ENCODE results near the gene SEPSECS. TPM values are rescaled to one million over a fixed set of nuclear protein-coding genes. Genes with fewer than 3 reads are reported as not detected.
A peak's percentile ranks its signal among the peaks of the same experiment; 100 is the strongest.

Gene SEPSECS
- total RNA-seq, 1 donor from 2014 or later, result 6.7 TPM

DNA sequence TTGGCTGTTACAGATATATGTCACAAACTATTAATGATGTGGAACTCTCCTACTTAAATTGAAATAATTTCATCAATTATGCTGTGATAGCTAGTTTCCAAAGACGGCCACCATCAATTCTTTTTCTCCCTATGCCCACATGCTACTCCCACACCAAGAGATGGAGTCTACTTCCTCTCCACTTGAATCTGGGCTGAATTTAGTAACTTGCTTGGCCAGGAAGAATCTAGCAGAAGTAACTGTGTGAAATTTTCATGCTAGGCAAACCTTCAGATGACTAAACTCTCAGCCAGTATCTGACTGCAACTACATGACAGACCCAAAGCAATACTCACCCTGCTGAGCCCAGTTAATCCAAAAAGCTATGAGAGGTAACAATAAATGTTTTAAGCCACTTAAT, 3.2 kb downstream of the SEPSECS start:
- DNase-seq (ENCODE audit: low read depth in 2 of 2), result no peak

DNA sequence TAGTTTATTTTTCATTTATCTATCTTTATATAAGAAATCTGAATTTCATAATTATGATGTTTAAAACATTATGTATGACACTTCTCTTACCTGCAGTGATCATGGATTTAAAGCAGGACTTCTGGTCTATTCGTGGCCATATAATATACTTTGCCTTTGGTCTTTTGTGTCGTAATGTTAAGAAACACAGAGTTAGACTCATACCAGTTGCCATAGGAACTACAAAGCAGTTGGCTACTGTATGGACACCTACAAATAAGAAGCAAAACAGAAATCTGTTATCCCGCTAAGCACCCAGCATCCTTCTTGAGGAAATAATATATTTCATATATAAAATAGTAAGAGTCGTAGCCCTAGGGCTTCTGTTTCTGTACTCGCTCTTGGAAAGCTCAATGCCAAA, 4.3 kb downstream of the SEPSECS start:
- DNase-seq (ENCODE audit: low read depth in 2 of 2), result no peak

GRCh38 chr4:25154594-25155265, 5.5 kb downstream of the SEPSECS start:
- no peak for DNase-seq (ENCODE audit: low read depth in 2 of 2)

- DNase-seq (ENCODE audit: low read depth in 2 of 2), result no peak
These were observed 14.2 kb downstream of the SEPSECS start for GRCh38 chr4:25146076-25146475.

DNA sequence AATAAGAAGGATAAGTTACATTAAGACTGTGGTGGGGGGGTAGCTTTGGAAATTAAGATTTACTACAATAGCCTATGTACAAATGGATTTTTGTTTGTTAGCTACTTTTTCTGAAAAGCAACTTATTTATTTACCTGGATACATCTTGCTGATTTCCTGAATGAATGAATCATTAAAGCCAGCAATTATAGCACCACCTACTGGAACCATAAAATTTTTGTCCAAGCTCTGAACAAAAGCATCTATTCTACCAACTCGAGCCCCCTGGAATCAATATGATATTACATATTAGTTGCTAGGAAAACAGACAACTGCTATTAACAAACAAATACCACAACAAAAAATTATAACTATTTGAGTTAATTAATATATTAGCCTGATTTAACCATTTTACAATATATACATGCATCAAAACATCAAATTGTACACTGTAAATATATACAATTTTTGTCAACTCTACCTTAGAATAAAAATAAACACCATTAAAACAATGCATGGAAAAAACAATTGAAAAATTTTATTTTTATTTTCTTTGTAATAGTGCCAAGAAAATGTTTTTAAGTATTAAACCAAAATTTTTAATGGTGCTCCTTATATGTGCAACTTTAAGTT, 15.3 kb downstream of the SEPSECS start:
- peak; percentile 46 to 58 for DNase-seq (ENCODE audit: low read depth in 2 of 2)

DNA sequence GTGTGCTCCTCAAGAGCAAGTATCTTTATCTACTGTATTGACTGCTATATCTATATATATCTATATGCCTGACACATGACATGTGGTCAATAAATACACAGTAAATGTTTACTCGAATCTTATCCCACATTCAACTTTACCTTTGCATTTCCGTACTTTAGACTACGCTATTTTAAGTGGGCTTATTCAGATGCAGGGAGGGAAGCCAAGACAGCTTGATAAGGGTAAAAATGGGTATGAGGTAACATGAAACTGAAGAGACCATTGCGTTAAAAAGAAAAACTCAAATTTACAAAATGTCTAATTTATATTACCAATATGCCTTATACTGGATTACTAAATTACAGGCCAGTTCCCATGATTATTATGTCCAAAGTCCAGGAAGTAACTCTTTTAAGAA, 17.8 kb downstream of the SEPSECS start:
- DNase-seq (ENCODE audit: low read depth in 2 of 2), result no peak

GRCh38 chr4:25141592-25141991, 18.7 kb downstream of the SEPSECS start:
- DNase-seq (ENCODE audit: low read depth in 2 of 2), result no peak

DNA sequence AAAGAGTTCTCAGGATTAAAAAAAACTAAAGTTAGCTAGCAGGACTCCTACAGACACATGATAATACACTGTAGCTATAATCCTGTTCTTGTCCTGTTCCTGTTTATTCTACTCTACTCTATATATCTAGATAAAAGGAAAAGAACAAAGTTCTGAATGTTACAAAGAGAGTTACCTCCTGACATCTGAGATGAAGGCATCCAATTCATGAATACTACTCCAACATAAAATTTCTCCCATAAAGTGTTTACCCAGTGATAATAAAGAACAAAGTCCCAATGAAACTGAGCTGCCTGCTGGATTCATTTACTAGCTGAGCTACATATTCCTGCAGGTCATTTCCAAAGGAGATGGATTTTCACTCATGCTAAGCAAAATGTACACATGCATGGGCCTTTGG, 27.1 kb downstream of the SEPSECS start:
- no peak for DNase-seq (ENCODE audit: low read depth in 2 of 2)

- no peak for DNase-seq (ENCODE audit: low read depth in 2 of 2)
These were observed 28.3 kb downstream of the SEPSECS start for GRCh38 chr4:25131926-25132325.

GRCh38 chr4:25131381-25131780, 28.9 kb downstream of the SEPSECS start:
- no peak for DNase-seq (ENCODE audit: low read depth in 2 of 2)

GRCh38 chr4:25129917-25130316, 30.3 kb downstream of the SEPSECS start:
- no peak for DNase-seq (ENCODE audit: low read depth in 2 of 2)

DNA sequence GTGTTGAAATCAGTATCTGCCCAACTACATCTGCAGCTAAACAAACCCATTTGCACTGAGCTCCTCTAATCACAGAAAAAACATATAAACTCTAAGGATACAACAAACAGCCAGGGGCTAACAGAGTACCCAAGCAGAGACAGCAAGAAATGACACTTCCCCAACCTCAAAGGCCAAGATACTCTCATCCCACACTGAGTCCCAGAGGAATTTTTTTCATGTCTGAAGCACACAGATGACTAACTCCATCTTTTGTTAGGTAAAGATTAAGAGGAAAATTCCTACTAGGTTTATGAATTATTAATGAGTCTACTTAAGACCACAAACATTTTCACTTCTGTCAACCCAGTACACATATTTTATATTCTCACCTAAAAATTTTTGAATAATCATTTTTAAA, 31.6 kb downstream of the SEPSECS start:
- DNase-seq (ENCODE audit: low read depth in 2 of 2), result no peak

- DNase-seq (ENCODE audit: low read depth in 2 of 2), result no peak
These were observed 37.0 kb downstream of the SEPSECS start for GRCh38 chr4:25123236-25123635.

GRCh38 chr4:25120146-25120940, 39.9 kb downstream of the SEPSECS start:
- DNase-seq (ENCODE audit: low read depth in 2 of 2), result no peak

- no peak for DNase-seq (ENCODE audit: low read depth in 2 of 2)
These were observed 42.4 kb downstream of the SEPSECS start for GRCh38 chr4:25117716-25118472.

GRCh38 chr4:25117274-25117673, 43.0 kb downstream of the SEPSECS start:
- no peak for DNase-seq (ENCODE audit: low read depth in 2 of 2)

GRCh38 chr4:25113915-25114904, 46.0 kb downstream of the SEPSECS start:
- peak; percentile 18 to 59 for DNase-seq (ENCODE audit: low read depth in 2 of 2)

DNA sequence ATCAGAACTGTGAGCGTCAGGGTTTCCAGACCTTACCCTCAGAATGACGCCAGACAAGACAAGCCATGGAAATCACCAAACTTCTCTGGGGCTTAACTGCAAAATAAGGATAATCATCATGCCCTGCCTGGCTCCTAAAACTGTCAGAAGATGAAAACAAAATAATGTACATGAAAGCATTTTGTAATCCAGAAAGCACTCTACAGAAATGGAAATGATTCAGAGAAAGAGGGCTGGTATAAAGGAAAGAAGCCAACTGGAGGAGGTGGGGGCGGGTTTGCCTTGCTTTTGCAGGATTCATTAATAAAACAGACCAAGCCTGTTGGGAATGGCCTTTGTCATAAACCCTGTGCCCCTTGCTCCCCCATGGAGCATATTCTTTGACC, 47.3 kb downstream of the SEPSECS start:
- no peak for DNase-seq (ENCODE audit: low read depth in 2 of 2)

DNA sequence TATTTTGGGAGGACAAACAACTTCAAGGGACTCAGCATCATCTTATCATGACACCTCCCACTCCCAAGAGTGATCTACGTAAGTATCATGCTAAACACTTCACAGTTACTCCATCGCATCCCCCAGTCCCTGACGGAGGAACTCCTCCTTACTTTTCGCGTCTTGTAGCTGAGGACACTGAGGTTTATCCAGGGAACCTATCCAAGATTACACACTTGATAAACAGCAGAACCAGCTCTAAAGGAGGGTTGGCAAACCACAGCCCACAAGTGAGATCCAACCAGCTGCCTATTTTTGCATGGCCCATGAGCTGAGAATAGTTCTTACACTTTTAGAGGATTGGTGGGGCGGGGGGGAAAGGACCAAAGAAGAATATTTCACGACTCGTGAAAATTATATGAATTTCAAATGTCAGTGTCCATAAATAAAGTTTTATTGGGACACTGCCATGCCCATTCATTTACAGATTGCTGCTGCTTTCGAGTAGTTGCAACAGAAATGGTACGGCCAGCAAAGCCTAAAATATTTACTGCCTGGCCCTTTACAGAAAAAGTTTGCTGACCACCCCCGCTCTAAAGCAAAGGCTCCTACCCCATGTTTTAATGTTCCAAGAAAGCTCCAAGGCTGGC, 47.8 kb downstream of the SEPSECS start:
- no peak for DNase-seq (ENCODE audit: low read depth in 2 of 2)

DNA sequence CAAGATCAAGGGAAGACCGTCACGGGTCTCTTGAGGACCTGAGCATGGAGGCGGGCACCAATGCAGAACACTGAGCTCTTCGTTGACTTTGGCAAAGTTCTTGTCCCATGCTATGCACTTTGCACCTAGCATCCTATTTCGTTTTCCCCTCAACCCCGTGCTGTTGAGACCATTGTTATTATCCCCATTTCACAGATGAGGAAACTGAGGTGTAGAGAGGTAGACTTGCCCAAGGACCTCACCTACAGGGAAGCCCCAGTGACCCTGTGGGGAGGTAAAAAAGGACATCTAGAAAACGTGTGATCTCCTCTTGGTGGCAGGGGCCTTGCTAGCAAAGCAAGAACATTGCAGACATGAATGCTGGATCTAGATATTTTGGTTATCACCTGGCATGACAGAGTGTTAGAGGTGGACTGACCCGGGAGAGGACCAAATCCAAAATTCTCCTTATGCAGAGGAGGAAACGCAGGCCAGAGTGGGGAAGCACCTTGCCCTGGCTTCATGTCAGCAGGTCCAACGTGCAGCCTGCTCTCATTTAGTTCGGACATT, 48.5 kb downstream of the SEPSECS start:
- no peak for DNase-seq (ENCODE audit: low read depth in 2 of 2)
